Measurements from ENCODE around the gene MLST8.

DNA sequence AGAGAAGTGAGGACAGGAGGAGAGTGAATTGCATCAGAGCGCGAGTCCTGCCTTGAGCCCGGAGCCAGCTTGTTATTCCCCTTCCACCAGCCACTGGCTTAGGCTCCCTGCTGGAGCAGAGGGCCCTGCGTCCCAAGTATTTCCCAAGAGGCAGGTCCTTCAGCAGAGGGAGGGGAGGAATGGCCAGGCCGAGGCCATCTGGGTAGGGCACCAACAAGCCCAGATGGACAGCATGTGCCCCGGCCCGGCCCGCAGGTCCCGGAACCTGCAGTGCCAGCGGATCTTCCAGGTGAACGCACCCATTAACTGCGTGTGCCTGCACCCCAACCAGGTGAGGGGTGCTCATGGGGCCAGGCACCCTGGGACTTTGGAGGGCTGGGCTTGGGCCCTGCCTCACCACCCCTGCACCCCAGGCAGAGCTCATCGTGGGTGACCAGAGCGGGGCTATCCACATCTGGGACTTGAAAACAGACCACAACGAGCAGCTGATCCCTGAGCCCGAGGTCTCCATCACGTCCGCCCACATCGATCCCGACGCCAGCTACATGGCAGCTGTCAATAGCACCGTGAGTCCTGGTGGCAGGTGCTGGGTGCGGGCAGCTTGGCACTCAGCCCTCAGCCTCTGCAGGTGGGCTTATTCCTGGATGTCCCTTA is 1.7 kb downstream of the MLST8 start:
- TF ChIP-seq CTCF (conservative IDR thresholded peaks at IDR 0.05) (no peak), ZFX (IDR thresholded peaks at IDR 0.05) (no peak)
